GM19467 (cell line): ENCODE results near the gene AQP2.

ENCODE experiments used
- ATAC-seq: cut with Tn5 transposase; IDR thresholded peaks from one replicate; pipeline ENCODE4 v1.9.1; 2021; ENCODE audit warnings: mild to moderate bottlenecking, moderate library complexity; ENCODE audit not compliant: unreplicated experiment

Gene AQP2

GRCh38 chr12:49939707-49940106 lies 10.8 kb upstream of the AQP2 start:
- no peak for ATAC-seq

- ATAC-seq: no peak
Observed at GRCh38 chr12:49941556-49942511, 8.7 kb upstream of the AQP2 start.

GRCh38 chr12:49942512-49942893 lies 8.0 kb upstream of the AQP2 start:
- ATAC-seq: no peak

- no peak for ATAC-seq
Observed at GRCh38 chr12:49942921-49943624, 7.5 kb upstream of the AQP2 start.

- no peak for ATAC-seq
Observed at GRCh38 chr12:49943625-49943960, 6.9 kb upstream of the AQP2 start.

GRCh38 chr12:49944046-49944445 lies 6.5 kb upstream of the AQP2 start:
- ATAC-seq: no peak

- ATAC-seq: no peak
Observed at GRCh38 chr12:49944718-49945117, 5.8 kb upstream of the AQP2 start.

- no peak for ATAC-seq
Observed at GRCh38 chr12:49945394-49946080, 5.0 kb upstream of the AQP2 start.

GRCh38 chr12:49946086-49946485 lies 4.5 kb upstream of the AQP2 start:
- no peak for ATAC-seq

GRCh38 chr12:49946497-49946896 lies 4.0 kb upstream of the AQP2 start:
- no peak for ATAC-seq

GRCh38 chr12:49947593-49948226 lies 2.8 kb upstream of the AQP2 start:
- ATAC-seq: no peak

GRCh38 chr12:49948866-49949845 lies 1.4 kb upstream of the AQP2 start:
- ATAC-seq: no peak

GRCh38 chr12:49949866-49950265 lies 671 bp upstream of the AQP2 start:
- no peak for ATAC-seq

GRCh38 chr12:49951411-49952240 lies 1.1 kb downstream of the AQP2 start:
- no peak for ATAC-seq

- no peak for ATAC-seq
Observed at GRCh38 chr12:49952391-49953055, 2.0 kb downstream of the AQP2 start.

GRCh38 chr12:49953151-49953550 lies 2.6 kb downstream of the AQP2 start:
- no peak for ATAC-seq

GRCh38 chr12:49953961-49954846 lies 3.7 kb downstream of the AQP2 start:
- ATAC-seq: no peak
